Activated gamma-delta T cell treated with anti-CD3 and anti-CD28 coated beads, Interleukin-2, amount 50 U/mL, for 16 hours (primary cell): ENCODE results near the gene MAP3K21.

Experiments used
- DNase-seq: peaks from one replicate; pipeline ENCODE4 v3.0.0-alpha.2; 2020; ENCODE audit warnings: low read depth

The MAP3K21 gene

GRCh38 chr1:233326319-233326718 lies 1.2 kb upstream of the MAP3K21 start:
- no peak for DNase-seq

- peak; percentile 71 for DNase-seq
These were observed 493 bp upstream of the MAP3K21 start for GRCh38 chr1:233326811-233327650.

- DNase-seq, result no peak
These were observed 808 bp downstream of the MAP3K21 start for GRCh38 chr1:233328142-233328921.

GRCh38 chr1:233331676-233332519 lies 4.4 kb downstream of the MAP3K21 start:
- DNase-seq, result no peak

- DNase-seq, result no peak
These were observed 5.6 kb downstream of the MAP3K21 start for GRCh38 chr1:233333086-233333485.

- no peak for DNase-seq
These were observed 6.6 kb downstream of the MAP3K21 start for GRCh38 chr1:233334092-233334491.

- no peak for DNase-seq
These were observed 9.3 kb downstream of the MAP3K21 start for GRCh38 chr1:233336554-233337456.

GRCh38 chr1:233337505-233337904 lies 10.0 kb downstream of the MAP3K21 start:
- DNase-seq, result no peak

- DNase-seq, result no peak
These were observed 10.6 kb downstream of the MAP3K21 start for GRCh38 chr1:233338102-233338501.

GRCh38 chr1:233340031-233340555 lies 12.6 kb downstream of the MAP3K21 start:
- DNase-seq, result no peak

- DNase-seq, result no peak
These were observed 13.5 kb downstream of the MAP3K21 start for GRCh38 chr1:233340966-233341516.

GRCh38 chr1:233342086-233342485 lies 14.6 kb downstream of the MAP3K21 start:
- no peak for DNase-seq

- no peak for DNase-seq
These were observed 15.7 kb downstream of the MAP3K21 start for GRCh38 chr1:233343262-233343661.

- no peak for DNase-seq
These were observed 19.8 kb downstream of the MAP3K21 start for GRCh38 chr1:233347338-233347737.

- no peak for DNase-seq
These were observed 21.6 kb downstream of the MAP3K21 start for GRCh38 chr1:233349137-233349536.

- DNase-seq, result no peak
These were observed 27.5 kb downstream of the MAP3K21 start for GRCh38 chr1:233354983-233355382.

GRCh38 chr1:233355841-233356704 lies 28.5 kb downstream of the MAP3K21 start:
- no peak for DNase-seq

- DNase-seq, result no peak
These were observed 29.1 kb downstream of the MAP3K21 start for GRCh38 chr1:233356705-233356987.

GRCh38 chr1:233357595-233358397 lies 30.3 kb downstream of the MAP3K21 start:
- no peak for DNase-seq
